Measurements from ENCODE around the gene WFDC1.

Gene WFDC1

GRCh38 chr16:84330685-84331050, 36.0 kb downstream of the WFDC1 start:
- TF ChIP-seq, protein P1, sequence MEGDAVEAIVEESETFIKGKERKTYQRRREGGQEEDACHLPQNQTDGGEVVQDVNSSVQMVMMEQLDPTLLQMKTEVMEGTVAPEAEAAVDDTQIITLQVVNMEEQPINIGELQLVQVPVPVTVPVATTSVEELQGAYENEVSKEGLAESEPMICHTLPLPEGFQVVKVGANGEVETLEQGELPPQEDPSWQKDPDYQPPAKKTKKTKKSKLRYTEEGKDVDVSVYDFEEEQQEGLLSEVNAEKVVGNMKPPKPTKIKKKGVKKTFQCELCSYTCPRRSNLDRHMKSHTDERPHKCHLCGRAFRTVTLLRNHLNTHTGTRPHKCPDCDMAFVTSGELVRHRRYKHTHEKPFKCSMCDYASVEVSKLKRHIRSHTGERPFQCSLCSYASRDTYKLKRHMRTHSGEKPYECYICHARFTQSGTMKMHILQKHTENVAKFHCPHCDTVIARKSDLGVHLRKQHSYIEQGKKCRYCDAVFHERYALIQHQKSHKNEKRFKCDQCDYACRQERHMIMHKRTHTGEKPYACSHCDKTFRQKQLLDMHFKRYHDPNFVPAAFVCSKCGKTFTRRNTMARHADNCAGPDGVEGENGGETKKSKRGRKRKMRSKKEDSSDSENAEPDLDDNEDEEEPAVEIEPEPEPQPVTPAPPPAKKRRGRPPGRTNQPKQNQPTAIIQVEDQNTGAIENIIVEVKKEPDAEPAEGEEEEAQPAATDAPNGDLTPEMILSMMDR (IDR thresholded peaks at IDR 0.05; ENCODE audit: insufficient read depth, low read length), result no peak
- TF ChIP-seq SPI1 (IDR thresholded peaks at IDR 0.05; ENCODE audit: borderline replicate concordance, low read depth) (no peak), REST (IDR thresholded peaks at IDR 0.05; ENCODE audit: insufficient replicate concordance, low read depth) (no peak), GABPA (IDR thresholded peaks at IDR 0.05; ENCODE audit: low read depth) (no peak), POLR2AphosphoS5 (IDR thresholded peaks at IDR 0.05; ENCODE audit: low read depth) (no peak)
- Histone ChIP-seq H3K27ac (replicated peaks) (no peak overlapping the region), H3K27me3 (ENCODE audit: insufficient read depth, poor library complexity, severe bottlenecking) (no peaks in the 10 kb centered on the region), H3K4me3 (replicated peaks; ENCODE audit: insufficient read depth, low read length) (no peak overlapping the region)
- DNase-seq (ENCODE audit: low read depth in 1 of 2, low spot score in 1 of 2), result no peak

GRCh38 chr16:84331998-84332780, 37.5 kb downstream of the WFDC1 start:
- Histone ChIP-seq H3K27me3 (ENCODE audit: insufficient read depth, poor library complexity, severe bottlenecking) (no peaks in the 10 kb centered on the region), H3K27ac (replicated peaks) (no peak overlapping the region), H3K4me3 (replicated peaks; ENCODE audit: insufficient read depth, low read length) (no peak overlapping the region)
- DNase-seq (ENCODE audit: low read depth in 1 of 2, low spot score in 1 of 2), result no peak
- TF ChIP-seq GABPA (IDR thresholded peaks at IDR 0.05; ENCODE audit: low read depth), result no peak
- no peak for TF ChIP-seq REST (IDR thresholded peaks at IDR 0.05; ENCODE audit: insufficient replicate concordance, low read depth)
- TF ChIP-seq SPI1 (IDR thresholded peaks at IDR 0.05; ENCODE audit: borderline replicate concordance, low read depth), result no peak
- TF ChIP-seq POLR2AphosphoS5 (IDR thresholded peaks at IDR 0.05; ENCODE audit: low read depth), result no peak
- TF ChIP-seq, protein P1 (IDR thresholded peaks at IDR 0.05; ENCODE audit: insufficient read depth, low read length), result no peak

DNA sequence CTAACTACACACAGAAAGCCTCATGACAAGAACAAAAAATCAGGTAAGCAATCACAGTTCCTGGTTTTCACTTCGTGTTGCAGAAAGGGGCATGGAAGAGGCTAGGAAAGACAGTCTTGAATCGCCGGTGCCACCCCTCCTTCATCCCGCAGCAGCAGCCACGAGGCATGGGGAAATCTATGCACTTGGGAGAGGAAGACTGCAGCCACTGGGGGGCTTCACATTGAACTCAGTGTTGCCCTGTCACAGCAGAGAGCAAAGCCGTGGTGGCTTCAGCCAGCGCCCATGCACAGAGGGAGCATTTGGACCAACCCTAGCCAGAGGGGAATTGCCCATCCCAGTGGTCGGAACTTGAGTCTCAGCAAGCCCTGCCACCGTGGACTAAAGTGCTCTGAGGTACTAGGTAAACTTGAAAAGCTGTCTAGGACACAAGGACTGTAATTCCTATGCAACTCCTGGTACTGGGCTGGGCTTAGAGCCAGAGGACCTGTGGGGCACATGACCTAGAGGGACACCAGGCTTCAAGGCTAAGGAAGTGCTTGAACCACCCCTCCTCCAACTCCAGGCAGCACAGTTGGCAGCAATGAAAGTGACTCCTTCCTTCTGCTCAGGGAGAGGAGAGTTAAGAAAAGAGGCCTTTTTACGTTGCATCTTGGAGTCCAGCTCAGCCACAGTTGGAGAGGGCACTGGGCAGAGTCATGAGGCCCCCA, 38.5 kb downstream of the WFDC1 start:
- Histone ChIP-seq H3K4me3 (replicated peaks; ENCODE audit: insufficient read depth, low read length) (no peak overlapping the region), H3K27me3 (ENCODE audit: insufficient read depth, poor library complexity, severe bottlenecking) (no peaks in the 10 kb centered on the region), H3K27ac (replicated peaks) (no peak overlapping the region)
- TF ChIP-seq GABPA (IDR thresholded peaks at IDR 0.05; ENCODE audit: low read depth) (no peak), REST (IDR thresholded peaks at IDR 0.05; ENCODE audit: insufficient replicate concordance, low read depth) (no peak), POLR2AphosphoS5 (IDR thresholded peaks at IDR 0.05; ENCODE audit: low read depth) (no peak), SPI1 (IDR thresholded peaks at IDR 0.05; ENCODE audit: borderline replicate concordance, low read depth) (no peak)
- TF ChIP-seq, protein P1 (IDR thresholded peaks at IDR 0.05; ENCODE audit: insufficient read depth, low read length), result no peak
- no peak for DNase-seq (ENCODE audit: low read depth in 1 of 2, low spot score in 1 of 2)

Data from HL-60 (cell line).